ENCODE results near the gene RAMACL. TPM values are rescaled to one million over a fixed set of nuclear protein-coding genes. Genes with fewer than 3 reads are reported as not detected.

Gene RAMACL
- total RNA-seq, 1 experiment from 2014 or later: 0.28 TPM

DNA sequence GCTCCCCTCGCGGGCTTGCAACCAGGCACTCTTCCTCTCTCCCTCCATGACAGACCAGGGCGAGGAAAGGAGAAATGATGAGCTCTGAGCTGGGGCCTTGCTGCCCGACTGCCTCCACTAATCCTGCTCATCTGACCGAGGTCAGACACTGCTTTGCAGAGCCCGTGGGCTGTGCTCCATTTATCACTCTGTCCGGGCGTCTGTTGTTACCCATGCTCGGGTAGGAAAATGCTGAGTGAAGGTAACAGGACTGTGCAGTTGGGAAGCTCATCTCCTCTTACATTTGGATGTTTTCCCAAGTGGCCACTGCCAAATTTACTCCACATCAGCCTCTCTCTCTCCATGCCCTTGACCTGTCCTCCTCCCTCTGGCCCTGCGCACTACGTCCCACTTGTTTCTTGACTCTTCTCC is 26.0 kb upstream of the RAMACL start:
- Histone ChIP-seq H2AK5ac (ENCODE audit: insufficient read length, low read length) (no peak overlapping the region), H2BK12ac (ENCODE audit: insufficient read length, low read depth, low read length) (no peak overlapping the region), H3K14ac (ENCODE audit: insufficient read depth, low read length) (no peak overlapping the region), H3K9ac (ENCODE audit: extremely low read depth, insufficient read length, low read length) (no peak overlapping the region), H4K20me1 (ENCODE audit: control insufficient read depth, insufficient read depth, insufficient read length) (no peaks in the 10 kb centered on the region), H2BK20ac (ENCODE audit: low read depth, low read length, poor library complexity, severe bottlenecking) (no peak overlapping the region), H4K91ac (ENCODE audit: insufficient read length, low read depth, low read length) (no peak overlapping the region), H3K27me3 (ENCODE audit: insufficient read depth, low read length) (no peaks in the 10 kb centered on the region), H2AFZ (ENCODE audit: low read length) (no peak overlapping the region), H3K23me2 (ENCODE audit: insufficient read length, low read depth, low read length, poor library complexity, severe bottlenecking) (no peaks in the 10 kb centered on the region), H3T11ph (ENCODE audit: low read length) (no peak overlapping the region), H3K79me1 (ENCODE audit: insufficient read depth, low read depth, low read length, poor library complexity, severe bottlenecking) (no peaks in the 10 kb centered on the region), H3K23ac (ENCODE audit: insufficient read length, low read depth, low read length) (no peak overlapping the region), H2BK15ac (ENCODE audit: low read depth, low read length) (no peak overlapping the region), H3K9me3 (ENCODE audit: control insufficient read depth, low read depth, low read length) (no peaks in the 10 kb centered on the region), H4K8ac (replicated peaks; ENCODE audit: insufficient read length, low read depth, low read length) (no peak overlapping the region), H3K27ac (ENCODE audit: insufficient read length, low read depth, low read length) (no peak overlapping the region), H3K56ac (ENCODE audit: insufficient read length, low read depth, low read length) (no peak overlapping the region), H4K5ac (ENCODE audit: insufficient read length, low read depth, low read length) (no peak overlapping the region), H2BK5ac (ENCODE audit: insufficient read length, low read length) (no peak overlapping the region), H3K4ac (ENCODE audit: low read depth, low read length) (no peak overlapping the region), H3K18ac (ENCODE audit: insufficient read length, low read depth, low read length) (no peak overlapping the region), H2BK120ac (ENCODE audit: low read depth, low read length, poor library complexity, severe bottlenecking) (no peak overlapping the region), H3K4me2 (ENCODE audit: insufficient read depth, insufficient read length, low read length) (no peak overlapping the region), H3K4me1 (ENCODE audit: insufficient read depth, low read length) (peaks cover 1% of the 10 kb centered on the region; the same call in 1 of the 2 replicates), H3K79me2 (ENCODE audit: insufficient read depth, low read length) (peaks cover 3% of the 10 kb centered on the region; the same call in 1 of the 2 replicates)
- H3K27ac Mint-ChIP-seq: peak overlapping the region in 2 of 3 experiments; percentile 2 to 49; a peak in 2 of 7 replicates
- peaks cover 31 to 32% of the 10 kb centered on the region in 2 experiments for H3K4me1 Mint-ChIP-seq
- DNase-seq: no peak
- no CpG with 5 or more reads among the region's 11 CpGs for WGBS (ENCODE audit: extremely low coverage, insufficient read length, low lambda C conversion rate)
- no peak overlapping the region for H3K4me3 Mint-ChIP-seq
- H3K27me3 Mint-ChIP-seq (ENCODE audit: low read depth): no peaks in the 10 kb centered on the region
- H3K9me3 Mint-ChIP-seq: no peaks in the 10 kb centered on the region
- peaks cover 0 to 7% (median under 1%) of the 10 kb centered on the region in 3 experiments; a peak in 3 of 7 replicates for H3K36me3 Mint-ChIP-seq (ENCODE audit: insufficient read depth in 1 of 3, low read depth in 3 of 3)
- TF ChIP-seq, protein P1, sequence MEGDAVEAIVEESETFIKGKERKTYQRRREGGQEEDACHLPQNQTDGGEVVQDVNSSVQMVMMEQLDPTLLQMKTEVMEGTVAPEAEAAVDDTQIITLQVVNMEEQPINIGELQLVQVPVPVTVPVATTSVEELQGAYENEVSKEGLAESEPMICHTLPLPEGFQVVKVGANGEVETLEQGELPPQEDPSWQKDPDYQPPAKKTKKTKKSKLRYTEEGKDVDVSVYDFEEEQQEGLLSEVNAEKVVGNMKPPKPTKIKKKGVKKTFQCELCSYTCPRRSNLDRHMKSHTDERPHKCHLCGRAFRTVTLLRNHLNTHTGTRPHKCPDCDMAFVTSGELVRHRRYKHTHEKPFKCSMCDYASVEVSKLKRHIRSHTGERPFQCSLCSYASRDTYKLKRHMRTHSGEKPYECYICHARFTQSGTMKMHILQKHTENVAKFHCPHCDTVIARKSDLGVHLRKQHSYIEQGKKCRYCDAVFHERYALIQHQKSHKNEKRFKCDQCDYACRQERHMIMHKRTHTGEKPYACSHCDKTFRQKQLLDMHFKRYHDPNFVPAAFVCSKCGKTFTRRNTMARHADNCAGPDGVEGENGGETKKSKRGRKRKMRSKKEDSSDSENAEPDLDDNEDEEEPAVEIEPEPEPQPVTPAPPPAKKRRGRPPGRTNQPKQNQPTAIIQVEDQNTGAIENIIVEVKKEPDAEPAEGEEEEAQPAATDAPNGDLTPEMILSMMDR (conservative IDR thresholded peaks at IDR 0.05): no peak

Data from H9 (cell line).